Measurements from ENCODE around the gene ILK.

Gene ILK

DNA sequence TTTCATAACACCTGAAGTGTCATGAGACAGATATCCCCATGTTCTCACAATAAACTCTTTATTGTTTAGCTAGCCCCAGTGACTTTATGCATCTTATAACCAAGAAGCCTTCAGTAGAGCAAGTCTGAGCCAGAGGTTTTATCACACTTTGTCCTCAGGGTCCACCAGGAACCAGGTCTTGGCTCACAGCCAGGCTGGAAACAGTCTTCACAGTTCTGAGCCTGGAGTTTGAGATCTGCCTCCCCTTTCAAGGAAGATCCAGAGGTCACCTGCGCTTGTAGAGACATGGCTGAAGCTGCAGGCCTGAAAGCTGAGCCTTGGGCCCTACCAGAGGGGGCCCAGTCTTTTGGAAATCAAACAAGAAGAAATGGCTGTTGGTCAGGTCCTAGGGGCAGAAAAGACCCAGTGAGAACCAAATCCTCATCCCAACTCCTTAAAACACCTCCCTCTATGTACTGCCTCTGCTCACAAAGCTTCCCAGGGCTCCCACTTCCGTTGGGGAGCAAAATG is 3.6 kb upstream of the ILK start:
- TF ChIP-seq EZH2phosphoT487 (conservative IDR thresholded peaks at IDR 0.05; ENCODE audit: low read length): no peak
- TF ChIP-seq, protein P1, sequence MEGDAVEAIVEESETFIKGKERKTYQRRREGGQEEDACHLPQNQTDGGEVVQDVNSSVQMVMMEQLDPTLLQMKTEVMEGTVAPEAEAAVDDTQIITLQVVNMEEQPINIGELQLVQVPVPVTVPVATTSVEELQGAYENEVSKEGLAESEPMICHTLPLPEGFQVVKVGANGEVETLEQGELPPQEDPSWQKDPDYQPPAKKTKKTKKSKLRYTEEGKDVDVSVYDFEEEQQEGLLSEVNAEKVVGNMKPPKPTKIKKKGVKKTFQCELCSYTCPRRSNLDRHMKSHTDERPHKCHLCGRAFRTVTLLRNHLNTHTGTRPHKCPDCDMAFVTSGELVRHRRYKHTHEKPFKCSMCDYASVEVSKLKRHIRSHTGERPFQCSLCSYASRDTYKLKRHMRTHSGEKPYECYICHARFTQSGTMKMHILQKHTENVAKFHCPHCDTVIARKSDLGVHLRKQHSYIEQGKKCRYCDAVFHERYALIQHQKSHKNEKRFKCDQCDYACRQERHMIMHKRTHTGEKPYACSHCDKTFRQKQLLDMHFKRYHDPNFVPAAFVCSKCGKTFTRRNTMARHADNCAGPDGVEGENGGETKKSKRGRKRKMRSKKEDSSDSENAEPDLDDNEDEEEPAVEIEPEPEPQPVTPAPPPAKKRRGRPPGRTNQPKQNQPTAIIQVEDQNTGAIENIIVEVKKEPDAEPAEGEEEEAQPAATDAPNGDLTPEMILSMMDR (IDR thresholded peaks at IDR 0.05; ENCODE audit: insufficient read depth, low read length, poor library complexity, severe bottlenecking): no peak
- Histone ChIP-seq H3F3A (ENCODE audit: insufficient read depth) (0 out of 2 replicates have a peak, but pooled peaks cover 5% of the 10 kb centered on the region), H3K36me3 (ENCODE audit: low read length) (peaks cover 14% of the 10 kb centered on the region; the same call in 1 of the 2 replicates)

DNA sequence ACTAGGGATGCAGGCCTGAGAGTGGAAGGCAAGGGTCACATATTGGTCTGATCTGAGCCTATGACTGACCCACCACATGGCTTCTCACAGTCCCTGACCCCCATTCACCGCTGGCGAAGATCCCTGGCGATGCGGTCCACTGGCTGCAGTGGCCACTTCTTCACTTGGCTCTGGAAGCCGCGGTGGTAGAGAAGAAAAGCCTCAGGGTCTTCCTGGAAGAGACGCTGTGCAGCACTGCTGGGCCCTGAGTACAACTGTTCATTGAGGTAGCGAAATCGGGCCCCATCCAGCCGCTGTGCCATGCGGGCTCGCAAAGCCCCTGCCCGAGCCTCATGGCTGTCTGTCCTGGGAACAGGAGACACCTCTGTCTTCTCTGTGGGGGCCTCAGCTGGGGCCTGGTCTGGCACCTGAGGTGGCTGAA is 2.5 kb upstream of the ILK start:
- Histone ChIP-seq H3K36me3 (ENCODE audit: low read length) (peaks cover 10% of the 10 kb centered on the region; the same call in 1 of the 2 replicates), H3K27ac (ENCODE audit: low read depth, low read length) (no peak overlapping the region), H3K4me3 (ENCODE audit: insufficient read depth, low read length, poor library complexity, severe bottlenecking) (no peak overlapping the region), H3K9me3 (ENCODE audit: insufficient read depth, low read length) (no peaks in the 10 kb centered on the region), H3K79me2 (ENCODE audit: insufficient read depth, low read length) (peaks cover 62% of the 10 kb centered on the region), H3F3A (ENCODE audit: insufficient read depth) (peaks cover 5% of the 10 kb centered on the region; the same call in 1 of the 2 replicates), H3K4me2 (ENCODE audit: low read depth, low read length, poor library complexity, severe bottlenecking) (no peak overlapping the region), H3K9ac (ENCODE audit: low read length) (no peak overlapping the region), H2AFZ (ENCODE audit: low read depth, low read length, severe bottlenecking) (no peak overlapping the region), H3K27me3 (ENCODE audit: low read length) (no peaks in the 10 kb centered on the region), H4K20me1 (ENCODE audit: low read depth, low read length) (no peaks in the 10 kb centered on the region; the same call in 1 of the 2 replicates), H3K9me2 (replicated peaks; ENCODE audit: insufficient read depth, low read length) (no peaks in the 10 kb centered on the region)
- TF ChIP-seq, protein P1 (IDR thresholded peaks at IDR 0.05; ENCODE audit: insufficient read depth, low read length, poor library complexity, severe bottlenecking): no peak
- no peak for TF ChIP-seq EZH2phosphoT487 (conservative IDR thresholded peaks at IDR 0.05; ENCODE audit: low read length)

More for the DNA sequence above, 3.6 kb upstream of the ILK start:
- H3K79me2 ChIP-seq (ENCODE audit: insufficient read depth, low read length): peaks cover 59% of the 10 kb centered on the region
- H3K27me3 ChIP-seq (ENCODE audit: low read length): no peaks in the 10 kb centered on the region
- no peak overlapping the region for H3K9ac ChIP-seq (ENCODE audit: low read length)
- H3K4me3 ChIP-seq (ENCODE audit: insufficient read depth, low read length, poor library complexity, severe bottlenecking): no peak overlapping the region
- no peaks in the 10 kb centered on the region for H3K9me2 ChIP-seq (replicated peaks; ENCODE audit: insufficient read depth, low read length)
- no peak overlapping the region for H2AFZ ChIP-seq (ENCODE audit: low read depth, low read length, severe bottlenecking)
- no peaks in the 10 kb centered on the region; the same call in 1 of the 2 replicates for H4K20me1 ChIP-seq (ENCODE audit: low read depth, low read length)
- no peaks in the 10 kb centered on the region for H3K9me3 ChIP-seq (ENCODE audit: insufficient read depth, low read length)
- no peak overlapping the region for H3K27ac ChIP-seq (ENCODE audit: low read depth, low read length)
- H3K4me2 ChIP-seq (ENCODE audit: low read depth, low read length, poor library complexity, severe bottlenecking): no peak overlapping the region

DNA sequence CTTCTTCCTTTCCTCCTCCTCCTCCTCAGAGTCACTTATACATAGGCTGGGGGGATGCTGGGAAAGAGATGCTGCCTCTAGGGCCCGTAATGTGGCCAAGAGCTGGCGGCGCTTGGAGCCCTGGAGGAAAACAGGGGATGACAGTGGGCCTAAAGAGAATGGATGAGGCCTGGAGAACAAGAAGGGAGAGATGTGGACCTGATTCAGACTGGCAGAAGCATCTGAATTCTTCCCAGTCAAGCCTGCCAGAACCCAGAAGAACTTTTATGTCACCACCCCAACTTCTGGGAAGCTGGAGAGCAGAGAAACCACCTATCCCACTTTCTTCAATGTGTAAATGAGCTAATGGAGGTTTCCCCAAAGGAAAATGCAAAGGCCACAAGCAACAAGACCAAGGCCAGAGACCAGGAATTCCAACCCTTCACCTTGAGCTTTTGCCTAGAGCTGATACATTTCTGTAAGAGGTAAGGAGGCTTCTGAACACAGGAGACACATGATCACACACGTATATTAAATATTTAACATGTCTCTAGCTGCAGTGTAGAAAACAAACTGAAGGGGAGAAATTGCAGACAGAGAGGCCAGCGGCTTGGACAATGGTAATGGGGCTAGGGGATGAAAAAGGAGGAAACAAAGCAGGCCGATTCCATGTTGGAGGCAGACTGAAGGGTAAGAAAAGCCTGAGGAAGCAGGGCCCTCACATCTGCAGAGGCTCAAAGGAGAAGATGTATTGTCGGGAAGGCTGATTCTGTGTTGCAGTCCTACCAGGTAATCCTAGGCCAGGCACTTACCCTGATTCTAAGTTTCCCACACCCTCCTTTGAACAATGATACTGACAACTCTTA is 1.3 kb upstream of the ILK start:
- H3K36me3 ChIP-seq (ENCODE audit: low read length): peaks cover 10% of the 10 kb centered on the region; the same call in 1 of the 2 replicates
- no peaks in the 10 kb centered on the region for H3K9me3 ChIP-seq (ENCODE audit: insufficient read depth, low read length)
- no peaks in the 10 kb centered on the region; the same call in 1 of the 2 replicates for H4K20me1 ChIP-seq (ENCODE audit: low read depth, low read length)
- H3K4me3 ChIP-seq (ENCODE audit: insufficient read depth, low read length, poor library complexity, severe bottlenecking): peak overlapping the region; percentile 93
- H2AFZ ChIP-seq (ENCODE audit: low read depth, low read length, severe bottlenecking): no peak overlapping the region
- peak overlapping the region; percentile 72 for H3K4me2 ChIP-seq (ENCODE audit: low read depth, low read length, poor library complexity, severe bottlenecking)
- H3K27ac ChIP-seq (ENCODE audit: low read depth, low read length): peak overlapping the region; percentile 40
- H3F3A ChIP-seq (ENCODE audit: insufficient read depth): peaks cover 10% of the 10 kb centered on the region; the same call in 1 of the 2 replicates
- H3K27me3 ChIP-seq (ENCODE audit: low read length): no peaks in the 10 kb centered on the region
- TF ChIP-seq EZH2phosphoT487 (conservative IDR thresholded peaks at IDR 0.05; ENCODE audit: low read length): no peak
- TF ChIP-seq, protein P1 (IDR thresholded peaks at IDR 0.05; ENCODE audit: insufficient read depth, low read length, poor library complexity, severe bottlenecking): no peak
- H3K79me2 ChIP-seq (ENCODE audit: insufficient read depth, low read length): peaks cover 68% of the 10 kb centered on the region
- no peaks in the 10 kb centered on the region for H3K9me2 ChIP-seq (replicated peaks; ENCODE audit: insufficient read depth, low read length)
- H3K9ac ChIP-seq (ENCODE audit: low read length): peak overlapping the region; percentile 87
